Measurements from ENCODE around the gene AS3MT.

AS3MT gene

GRCh38 chr10:102931643-102932042, 62.4 kb downstream of the AS3MT start:
- TF ChIP-seq CTCF (conservative IDR thresholded peaks at IDR 0.05) (no peak), ZFX (IDR thresholded peaks at IDR 0.05) (no peak)
- no peak overlapping the region for H3K27ac ChIP-seq

DNA sequence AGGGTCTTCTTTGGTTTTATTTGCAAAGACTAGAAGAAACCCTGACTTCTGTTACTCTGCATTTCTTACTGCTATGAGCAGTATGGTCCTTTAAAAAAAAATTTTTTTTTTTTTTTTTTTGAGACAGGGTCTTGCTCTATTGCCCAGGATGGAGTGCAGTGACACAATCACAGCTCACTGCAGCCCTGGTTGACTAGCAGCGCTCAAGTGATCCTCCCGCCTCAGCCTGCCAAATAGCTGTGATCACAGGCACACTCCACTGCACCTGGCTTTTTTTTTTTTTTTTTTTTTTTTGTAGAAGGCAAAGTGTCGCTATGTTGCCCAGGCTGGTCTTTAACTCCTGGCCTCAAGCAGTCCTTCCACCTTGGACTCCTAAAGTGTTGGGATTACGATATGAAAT, 66.2 kb downstream of the AS3MT start:
- no peak for TF ChIP-seq CTCF (conservative IDR thresholded peaks at IDR 0.05)
- TF ChIP-seq ZFX (IDR thresholded peaks at IDR 0.05), result no peak
- no peak overlapping the region for H3K27ac ChIP-seq

DNA sequence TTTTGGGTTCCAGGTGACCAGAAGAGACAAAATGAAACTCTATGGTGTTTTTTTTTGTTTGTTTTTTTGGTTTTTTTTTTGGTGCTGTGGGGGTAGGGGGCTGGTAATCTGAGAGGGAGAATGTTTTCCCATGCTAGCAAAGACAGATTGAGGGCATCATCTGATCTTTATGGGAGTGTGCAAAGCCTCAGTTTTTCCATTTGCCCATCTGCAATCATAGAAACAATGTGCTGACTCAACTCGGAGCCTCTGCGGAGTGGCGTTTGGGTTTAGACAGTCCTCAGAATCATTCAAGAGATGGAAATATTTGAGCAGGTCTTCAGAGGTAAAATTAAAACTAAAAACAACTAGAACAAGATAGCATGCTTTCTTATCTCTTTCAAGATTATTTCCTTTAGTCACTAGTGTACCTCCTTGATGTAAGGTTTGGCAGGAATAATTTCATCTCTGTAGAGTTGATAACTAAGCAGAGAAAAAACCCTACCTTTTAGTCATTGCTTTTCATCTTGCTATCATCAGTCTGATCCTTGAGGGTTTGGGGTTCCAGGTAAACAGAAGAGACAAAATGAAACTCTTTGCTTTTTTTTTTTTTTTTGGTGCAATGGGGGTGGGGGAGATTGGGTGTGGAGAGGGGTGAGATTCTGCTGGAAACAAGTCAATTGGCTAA, 66.8 kb downstream of the AS3MT start:
- TF ChIP-seq CTCF (conservative IDR thresholded peaks at IDR 0.05) (no peak), ZFX (IDR thresholded peaks at IDR 0.05) (no peak)
- H3K27ac ChIP-seq, result no peak overlapping the region

DNA sequence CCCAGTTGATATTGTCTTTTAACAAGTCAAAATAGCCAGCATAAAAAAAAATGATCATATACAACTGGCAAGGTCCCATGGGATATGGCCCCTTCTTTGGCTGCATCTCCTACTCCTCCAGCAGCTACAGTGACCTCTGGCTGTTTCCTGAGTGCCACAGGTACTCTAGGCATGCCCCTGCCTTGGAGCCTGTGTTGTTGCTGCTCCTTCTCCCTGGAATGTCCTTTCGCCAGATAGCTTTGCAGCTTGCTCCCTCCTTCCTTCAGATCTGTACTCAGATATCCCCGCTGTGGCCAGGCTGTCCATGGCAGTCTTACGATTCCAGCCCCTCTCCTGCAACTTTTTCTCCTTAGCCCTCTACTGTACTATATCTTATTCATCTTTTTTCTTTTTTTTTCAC, 72.1 kb downstream of the AS3MT start:
- no peak overlapping the region for H3K27ac ChIP-seq
- TF ChIP-seq CTCF (conservative IDR thresholded peaks at IDR 0.05) (no peak), ZFX (IDR thresholded peaks at IDR 0.05) (no peak)

DNA sequence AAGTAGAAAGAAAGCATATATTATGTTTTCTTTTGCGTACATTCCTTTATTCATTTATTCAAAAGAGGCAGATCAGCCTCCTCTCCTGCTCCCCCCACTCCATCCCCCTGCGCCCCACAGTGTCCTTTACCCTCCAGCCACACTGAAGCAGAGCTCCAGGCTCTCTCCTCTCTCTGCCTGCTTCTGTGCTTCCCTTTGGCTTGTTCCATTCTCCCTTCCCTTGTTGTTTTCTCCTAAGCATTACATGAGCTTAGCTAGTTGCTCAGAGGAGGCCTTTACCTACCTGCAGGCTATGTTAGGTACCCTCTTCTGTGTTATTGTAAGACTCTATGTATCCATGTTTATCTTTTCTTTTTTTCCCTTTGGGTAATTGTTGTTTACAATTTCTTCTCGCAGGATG, 76.2 kb downstream of the AS3MT start:
- H3K27ac ChIP-seq, result no peak overlapping the region
- no peak for TF ChIP-seq ZFX (IDR thresholded peaks at IDR 0.05)
- TF ChIP-seq CTCF (conservative IDR thresholded peaks at IDR 0.05), result no peak

- H3K27ac ChIP-seq, result no peak overlapping the region
- TF ChIP-seq CTCF (conservative IDR thresholded peaks at IDR 0.05), result no peak
- no peak for TF ChIP-seq ZFX (IDR thresholded peaks at IDR 0.05)
Measured at GRCh38 chr10:102945962-102946361, 76.7 kb downstream of the AS3MT start.

- no peak overlapping the region for H3K27ac ChIP-seq
- TF ChIP-seq ZFX (IDR thresholded peaks at IDR 0.05) (no peak), CTCF (conservative IDR thresholded peaks at IDR 0.05) (no peak)
Measured at GRCh38 chr10:102946992-102947391, 77.7 kb downstream of the AS3MT start.

Data from C4-2B (cell line).